Peyer's patch (tissue), 4 donors: ENCODE measurements around the gene LRRC10. TPM values are rescaled to one million over a fixed set of nuclear protein-coding genes. Genes with fewer than 3 reads are reported as not detected.

Source experiments
- DNase-seq, 3 donors: peaks; one replicate each; pipeline ENCODE4 v3.0.0-alpha.2; 2017 to 2019
- H3K27ac ChIP-seq, 4 donors: fragments of 200-600 bp; sonication (generic); one replicate each; pipeline ENCODE4 v1.5.1; 2016 to 2019
- H3K27me3 ChIP-seq, 2 donors: fragments of 200-600 bp; sonication (generic); one replicate each; pipeline ENCODE4 v1.5.1; 2019
- H3K36me3 ChIP-seq, 3 donors: fragments of 200-600 bp; sonication (generic); one replicate each; pipeline ENCODE4 v1.5.1; 2016 to 2019
- H3K4me1 ChIP-seq, 4 donors: fragments of 200-600 bp; sonication (generic); one replicate each; pipeline ENCODE4 v1.5.1; 2016 to 2019
- H3K4me3 ChIP-seq, 4 donors: fragments of 200-600 bp; sonication (generic); 1 replicate in 3 of 4; 2 replicates in 1 of 4; pipeline ENCODE4 v1.5.1; 2016 to 2019; ENCODE audit warnings: mild to moderate bottlenecking in 1 of 4
- H3K9me3 ChIP-seq, 4 donors: fragments of 200-600 bp; sonication (generic); one replicate each; pipeline ENCODE4 v1.5.1; 2016 to 2019; ENCODE audit warnings: mild to moderate bottlenecking in 1 of 4
- POLR2A ChIP-seq, 2 donors: fragments of 450-650 bp; IDR thresholded peaks; one replicate each; pipeline ENCODE4 v1.5.1; 2017; ENCODE audit warnings: antibody characterized with exemption in 2 of 2, mild to moderate bottlenecking in 2 of 2, moderate library complexity in 2 of 2
- total RNA-seq, 4 donors: library from RNA; depleted of rRNA; stranded (reverse); fragments of >200 nt; gene quantifications; one replicate each; pipeline ENCODE4 v1.1.0, GENCODE V29; 2016
- TF ChIP-seq, protein P1 (sequence below), 6 experiments: fragments of 450-650 bp in 4 of 6; fragments of 200-600 bp in 2 of 6; sonication (generic) in 1 of 6; IDR thresholded peaks; one replicate each; pipeline ENCODE4 v1.5.1; 2017 to 2019; ENCODE audit warnings: antibody characterized with exemption in 6 of 6, mild to moderate bottlenecking in 3 of 6, moderate library complexity in 1 of 6

The LRRC10 gene
- total RNA-seq, 4 donors from 2014 or later: not detected

DNA sequence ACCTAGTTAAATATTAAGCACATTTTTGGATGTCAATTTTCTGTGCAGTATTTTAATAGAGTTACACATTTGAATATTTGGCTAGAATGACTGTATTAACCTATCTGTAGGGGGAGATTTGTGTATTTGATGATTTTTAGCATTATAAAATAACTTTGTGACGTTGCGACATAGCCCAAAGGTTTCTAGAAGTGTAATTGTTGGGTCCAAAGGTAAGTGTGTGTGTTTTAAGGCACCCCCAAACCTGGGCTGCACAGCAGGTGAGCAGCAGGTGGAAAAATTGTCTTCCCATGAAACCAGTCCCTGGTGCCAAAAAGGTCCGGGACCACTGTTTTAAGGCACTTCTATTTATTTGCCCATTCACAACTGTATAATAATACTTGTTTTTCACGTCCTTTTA is 22.2 kb downstream of the LRRC10 start:
- H3K27ac ChIP-seq: no peak overlapping the region
- H3K4me3 ChIP-seq: no peak overlapping the region
- no peaks in the 10 kb centered on the region for H3K9me3 ChIP-seq
- no peak for DNase-seq
- no peaks in the 10 kb centered on the region for H3K27me3 ChIP-seq
- H3K36me3 ChIP-seq: peaks cover 0 to 64% (median 0%) of the 10 kb centered on the region in 3 donors
- peaks cover 0 to 9% (median 3%) of the 10 kb centered on the region in 4 donors for H3K4me1 ChIP-seq
- TF ChIP-seq POLR2A (IDR thresholded peaks at IDR 0.05): no peak
- TF ChIP-seq, protein P1, sequence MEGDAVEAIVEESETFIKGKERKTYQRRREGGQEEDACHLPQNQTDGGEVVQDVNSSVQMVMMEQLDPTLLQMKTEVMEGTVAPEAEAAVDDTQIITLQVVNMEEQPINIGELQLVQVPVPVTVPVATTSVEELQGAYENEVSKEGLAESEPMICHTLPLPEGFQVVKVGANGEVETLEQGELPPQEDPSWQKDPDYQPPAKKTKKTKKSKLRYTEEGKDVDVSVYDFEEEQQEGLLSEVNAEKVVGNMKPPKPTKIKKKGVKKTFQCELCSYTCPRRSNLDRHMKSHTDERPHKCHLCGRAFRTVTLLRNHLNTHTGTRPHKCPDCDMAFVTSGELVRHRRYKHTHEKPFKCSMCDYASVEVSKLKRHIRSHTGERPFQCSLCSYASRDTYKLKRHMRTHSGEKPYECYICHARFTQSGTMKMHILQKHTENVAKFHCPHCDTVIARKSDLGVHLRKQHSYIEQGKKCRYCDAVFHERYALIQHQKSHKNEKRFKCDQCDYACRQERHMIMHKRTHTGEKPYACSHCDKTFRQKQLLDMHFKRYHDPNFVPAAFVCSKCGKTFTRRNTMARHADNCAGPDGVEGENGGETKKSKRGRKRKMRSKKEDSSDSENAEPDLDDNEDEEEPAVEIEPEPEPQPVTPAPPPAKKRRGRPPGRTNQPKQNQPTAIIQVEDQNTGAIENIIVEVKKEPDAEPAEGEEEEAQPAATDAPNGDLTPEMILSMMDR (IDR thresholded peaks at IDR 0.05): no peak

DNA sequence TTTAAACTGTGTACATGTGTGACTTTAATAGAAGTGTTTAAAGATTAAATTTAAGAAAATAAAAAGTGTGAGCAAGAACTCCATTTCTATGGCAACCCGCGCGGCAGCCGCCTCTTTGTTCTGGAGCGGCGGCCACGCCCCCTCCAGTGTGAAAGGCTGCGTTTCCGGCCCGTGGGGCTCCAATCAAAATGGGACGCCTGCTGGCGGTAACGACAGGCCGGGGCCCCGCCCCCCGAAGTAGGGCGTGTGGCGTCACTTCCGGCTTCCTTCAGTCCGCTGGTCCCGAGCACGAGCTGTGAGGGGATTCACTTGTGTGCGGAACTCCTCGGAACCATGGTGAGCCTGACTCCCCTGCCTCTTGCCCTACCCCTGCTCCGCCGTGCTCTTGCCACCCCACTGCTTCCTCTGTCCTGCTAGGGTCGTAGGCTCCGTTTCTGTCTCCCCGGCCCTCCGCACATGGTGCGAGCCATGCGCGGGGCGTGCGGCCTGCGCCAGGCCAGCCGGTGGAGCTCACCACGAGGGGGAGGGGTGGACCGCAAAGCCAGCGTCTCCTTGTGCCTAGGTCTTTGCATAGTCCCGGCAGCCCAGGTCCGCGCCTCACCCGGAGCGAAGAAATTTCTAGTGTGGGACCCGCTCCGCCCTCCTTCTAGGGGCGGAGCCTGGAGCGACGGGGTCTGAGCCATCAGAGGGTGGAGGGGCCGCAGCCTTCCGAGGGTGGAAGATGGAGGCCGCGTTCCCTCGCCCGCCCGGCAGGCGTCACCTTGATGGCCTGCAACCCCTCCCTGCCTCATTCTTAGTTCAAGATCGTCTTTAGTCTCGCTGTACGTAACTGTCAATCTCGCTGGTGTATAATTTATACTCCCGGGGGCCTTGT is 25.3 kb downstream of the LRRC10 start, which contains the start of gene CCT2:
Gene CCT2 (plus strand): TSS at position 271 of the 874 bp plus-strand sequence. CDS start 63 bp downstream, at position 334.
- H3K9me3 ChIP-seq: no peaks in the 10 kb centered on the region
- H3K27me3 ChIP-seq: no peaks in the 10 kb centered on the region
- peak within 1 kb of the TSS; percentile 77 to 93 (median 84) for H3K27ac ChIP-seq
- DNase-seq: peak; percentile 97 to 99 (median 97)
- TF ChIP-seq POLR2A (IDR thresholded peaks at IDR 0.05): peak; percentile 46 to 75
- TF ChIP-seq, protein P1 (IDR thresholded peaks at IDR 0.05): peak; percentile 10 to 39 (median 20)
- H3K4me1 ChIP-seq: peaks cover 0 to 9% (median 3%) of the 10 kb centered on the region in 4 donors
- H3K4me3 ChIP-seq: peak within 1 kb of the TSS; percentile 62 to 100 (median 90)
- peaks cover 0 to 33% (median 0%) of the 10 kb centered on the region in 3 donors for H3K36me3 ChIP-seq

DNA sequence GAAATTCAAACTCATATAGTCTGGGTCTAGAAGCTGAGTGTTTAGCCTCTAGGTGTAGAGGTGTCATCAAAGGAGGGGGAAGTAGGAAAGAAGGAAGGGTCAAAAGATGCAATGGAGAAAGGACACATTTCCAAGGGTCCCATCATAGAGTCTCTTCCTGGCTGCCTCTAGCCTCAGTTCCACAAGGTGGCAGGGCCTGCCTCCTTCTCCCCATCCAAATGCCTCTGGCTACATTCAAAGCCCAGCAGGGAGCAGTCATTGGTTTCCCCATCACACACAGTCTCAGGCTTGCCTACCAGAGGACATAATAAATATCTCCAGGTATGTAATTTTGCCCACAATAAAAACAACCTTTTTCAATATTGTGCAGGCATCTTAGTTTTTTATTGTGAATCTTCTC is 27.5 kb downstream of the LRRC10 start:
- no peaks in the 10 kb centered on the region for H3K27me3 ChIP-seq
- peaks cover 0 to 9% (median 3%) of the 10 kb centered on the region in 4 donors for H3K4me1 ChIP-seq
- DNase-seq: no peak
- H3K36me3 ChIP-seq: peaks cover 0 to 11% (median 0%) of the 10 kb centered on the region in 3 donors
- H3K4me3 ChIP-seq: no peak overlapping the region
- TF ChIP-seq, protein P1 (IDR thresholded peaks at IDR 0.05): no peak
- no peak for TF ChIP-seq POLR2A (IDR thresholded peaks at IDR 0.05)
- no peaks in the 10 kb centered on the region for H3K9me3 ChIP-seq
- H3K27ac ChIP-seq: no peak overlapping the region

DNA sequence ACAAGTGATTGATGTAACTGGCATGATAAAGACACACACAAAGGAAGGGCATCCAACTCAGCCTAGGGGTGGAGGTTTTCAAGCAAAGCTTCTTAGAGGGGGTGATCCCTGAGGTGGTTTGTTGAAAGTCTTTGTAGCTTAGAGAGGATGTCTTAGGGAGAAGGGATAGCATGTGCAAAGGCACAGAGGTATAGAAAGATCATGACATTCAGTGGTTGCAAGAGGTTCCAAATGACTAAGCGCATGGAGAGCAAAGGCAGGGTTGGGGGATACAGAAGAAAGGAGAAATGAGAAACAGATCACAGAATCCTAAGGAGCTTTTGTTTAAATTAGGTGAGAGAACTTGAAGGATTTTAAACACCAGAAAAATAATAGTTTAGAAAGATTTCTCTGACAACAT is 30.6 kb downstream of the LRRC10 start:
- no peak for TF ChIP-seq POLR2A (IDR thresholded peaks at IDR 0.05)
- TF ChIP-seq, protein P1 (IDR thresholded peaks at IDR 0.05): no peak
- Histone ChIP-seq H3K36me3 (no peaks in the 10 kb centered on the region), H3K4me3 (no peak overlapping the region), H3K9me3 (no peaks in the 10 kb centered on the region), H3K27me3 (no peaks in the 10 kb centered on the region), H3K4me1 (no peaks in the 10 kb centered on the region), H3K27ac (no peak overlapping the region)
- DNase-seq: no peak

DNA sequence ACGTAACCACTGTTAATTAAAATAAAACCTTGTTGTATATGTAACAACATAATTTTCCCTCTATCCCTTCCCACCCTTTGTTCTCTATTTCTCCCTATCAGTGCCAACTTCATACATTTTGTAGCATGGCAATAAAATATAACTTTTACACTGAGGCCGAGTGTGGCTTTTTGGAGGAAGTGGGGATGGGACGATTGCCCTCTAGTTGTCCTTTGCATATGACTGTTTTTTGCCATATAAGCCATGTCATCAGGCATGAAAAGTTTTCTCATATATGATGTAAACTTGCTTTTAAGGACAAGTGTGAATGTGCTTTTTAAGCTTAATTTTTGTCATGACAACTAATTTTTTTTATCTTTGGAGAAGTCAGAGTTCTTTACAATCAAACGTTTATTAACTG is 31.7 kb downstream of the LRRC10 start:
- no peak overlapping the region for H3K27ac ChIP-seq
- no peaks in the 10 kb centered on the region for H3K4me1 ChIP-seq
- TF ChIP-seq POLR2A (IDR thresholded peaks at IDR 0.05): no peak
- TF ChIP-seq, protein P1 (IDR thresholded peaks at IDR 0.05): no peak
- DNase-seq: no peak
- no peak overlapping the region for H3K4me3 ChIP-seq
- no peaks in the 10 kb centered on the region for H3K27me3 ChIP-seq
- H3K9me3 ChIP-seq: no peaks in the 10 kb centered on the region
- H3K36me3 ChIP-seq: peaks cover 0 to 9% (median 0%) of the 10 kb centered on the region in 3 donors
